GM19438 (cell line): ENCODE measurements around the gene ATOH8.
A peak's percentile ranks its signal among the peaks of the same experiment; 100 is the strongest.
"Not testable (repeated sequence)": the region's sequence is repeated elsewhere in the genome, so short reads cannot be mapped to it uniquely, and the experiment has no call there.

Experiments
- ATAC-seq: cut with Tn5 transposase; IDR thresholded peaks from one replicate; pipeline ENCODE4 v1.9.1; 2021; ENCODE audit warnings: low read depth; ENCODE audit not compliant: unreplicated experiment

Gene ATOH8, protein sequence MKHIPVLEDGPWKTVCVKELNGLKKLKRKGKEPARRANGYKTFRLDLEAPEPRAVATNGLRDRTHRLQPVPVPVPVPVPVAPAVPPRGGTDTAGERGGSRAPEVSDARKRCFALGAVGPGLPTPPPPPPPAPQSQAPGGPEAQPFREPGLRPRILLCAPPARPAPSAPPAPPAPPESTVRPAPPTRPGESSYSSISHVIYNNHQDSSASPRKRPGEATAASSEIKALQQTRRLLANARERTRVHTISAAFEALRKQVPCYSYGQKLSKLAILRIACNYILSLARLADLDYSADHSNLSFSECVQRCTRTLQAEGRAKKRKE

DNA sequence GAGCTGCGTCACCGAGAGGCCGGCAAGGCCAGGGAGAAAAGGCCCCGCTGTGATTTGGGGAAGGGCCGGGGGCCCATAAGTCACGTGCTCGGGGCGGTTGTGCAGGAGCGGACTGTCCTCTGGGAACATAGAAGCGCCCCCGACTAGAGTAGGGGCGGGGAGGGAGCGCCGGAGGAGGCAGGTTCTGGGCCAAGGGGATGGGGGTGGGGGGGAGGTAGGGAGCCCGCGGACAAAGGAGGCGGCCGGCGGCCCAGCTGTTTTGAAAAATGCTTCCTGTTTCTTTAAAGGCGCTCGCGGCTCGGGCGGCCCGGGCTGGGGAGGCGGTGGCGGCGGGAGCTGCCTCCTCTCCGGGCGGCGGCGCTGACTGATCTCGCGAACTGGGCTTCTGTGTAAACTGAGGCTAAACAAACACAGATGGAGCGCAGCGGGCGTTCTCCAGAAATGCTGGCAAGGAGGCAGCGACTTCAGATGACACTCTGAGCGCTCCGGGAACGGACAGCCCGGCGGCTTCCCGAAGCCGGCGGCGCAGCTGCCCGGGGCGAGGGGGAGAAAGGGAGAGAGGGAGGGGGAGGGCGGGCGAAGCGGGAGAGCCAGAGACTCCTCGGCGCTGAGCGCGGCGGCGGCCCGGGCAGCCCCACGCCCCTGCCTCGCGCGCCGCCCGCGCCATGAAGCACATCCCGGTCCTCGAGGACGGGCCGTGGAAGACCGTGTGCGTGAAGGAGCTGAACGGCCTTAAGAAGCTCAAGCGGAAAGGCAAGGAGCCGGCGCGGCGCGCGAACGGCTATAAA, at the start of gene ATOH8:
Gene ATOH8 (plus strand): TSS at position 467 of the 788 bp plus-strand sequence. CDS start 199 bp downstream, at position 666.
- no peak for ATAC-seq

DNA sequence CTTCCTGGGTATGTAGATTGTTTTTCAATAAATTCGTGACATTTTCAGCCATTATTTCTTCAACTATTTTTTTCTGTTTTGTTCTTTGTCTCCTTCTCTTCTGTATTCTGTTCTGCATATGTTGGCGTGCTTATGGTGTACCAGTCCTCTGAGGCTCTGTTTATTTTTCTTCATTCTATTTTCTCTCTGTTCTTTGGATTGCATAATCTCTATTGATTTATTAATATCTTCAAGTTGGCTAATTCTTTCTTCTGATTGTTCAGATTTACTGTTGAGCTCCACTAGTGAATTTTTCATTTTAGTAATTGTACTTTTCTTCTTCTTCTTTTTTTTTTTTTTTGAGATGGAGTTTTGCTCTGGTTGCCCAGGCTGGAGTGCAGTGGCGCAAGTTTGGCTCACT, 49.8 kb upstream of the ATOH8 start:
- no peak for ATAC-seq

DNA sequence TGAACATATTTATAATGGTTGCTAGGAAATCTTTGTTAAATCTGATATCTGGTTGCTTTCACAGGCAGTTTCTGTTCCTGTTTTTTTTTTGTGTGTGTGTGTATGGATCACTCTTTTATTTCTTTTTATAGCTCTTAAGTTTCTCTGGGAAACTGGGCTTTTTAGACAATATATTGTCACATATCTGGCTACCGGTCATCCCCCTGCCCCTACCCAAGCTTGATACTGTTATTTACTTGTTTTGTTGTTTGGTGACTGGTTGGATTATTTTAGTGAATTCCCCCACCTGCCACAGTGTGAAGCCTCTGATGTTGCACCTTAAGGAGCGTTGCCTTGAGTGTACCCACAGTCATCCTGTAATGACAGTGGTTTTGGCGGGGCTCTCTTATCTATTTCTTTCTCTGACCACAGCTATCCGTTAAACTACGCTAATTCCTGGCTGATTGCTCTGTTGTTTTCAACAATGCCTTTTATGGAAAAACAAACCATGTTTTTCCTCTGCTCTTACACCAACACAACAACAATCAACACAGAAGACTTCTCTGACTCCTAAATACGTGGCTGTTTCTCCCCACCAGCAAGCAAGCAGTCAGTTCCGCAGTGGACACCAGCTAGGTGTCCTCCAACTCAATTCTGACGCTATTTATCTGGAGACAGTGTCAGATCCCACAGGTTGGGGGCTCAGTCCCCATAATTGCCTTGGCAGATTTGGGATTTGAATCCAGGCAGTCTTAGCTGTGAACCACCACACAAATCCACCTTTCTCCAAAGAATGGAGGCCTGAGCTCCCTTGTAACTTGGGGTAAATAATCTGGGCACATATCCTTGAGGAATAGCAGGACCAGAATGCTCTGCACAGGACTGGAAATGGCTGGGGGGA, 48.8 kb upstream of the ATOH8 start:
- ATAC-seq, result peak; percentile 71

DNA sequence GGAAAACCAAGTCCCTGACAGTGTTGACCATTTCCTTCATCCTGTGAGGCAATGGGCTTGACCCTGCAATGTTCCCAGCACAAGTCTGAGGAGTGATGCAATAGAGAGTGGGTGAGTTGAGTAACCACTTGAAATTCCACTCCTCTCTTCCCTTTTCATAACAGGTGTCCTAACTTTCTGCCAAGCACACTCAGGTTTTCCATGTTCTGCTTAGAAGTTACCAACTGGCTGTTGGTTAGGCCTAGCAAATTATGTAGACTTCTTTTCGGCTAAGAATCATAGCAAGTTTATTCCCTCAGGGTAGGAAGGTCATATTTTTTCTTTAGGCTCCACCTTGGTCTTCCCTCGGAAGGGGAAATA, 48.1 kb upstream of the ATOH8 start:
- ATAC-seq, result no peak

DNA sequence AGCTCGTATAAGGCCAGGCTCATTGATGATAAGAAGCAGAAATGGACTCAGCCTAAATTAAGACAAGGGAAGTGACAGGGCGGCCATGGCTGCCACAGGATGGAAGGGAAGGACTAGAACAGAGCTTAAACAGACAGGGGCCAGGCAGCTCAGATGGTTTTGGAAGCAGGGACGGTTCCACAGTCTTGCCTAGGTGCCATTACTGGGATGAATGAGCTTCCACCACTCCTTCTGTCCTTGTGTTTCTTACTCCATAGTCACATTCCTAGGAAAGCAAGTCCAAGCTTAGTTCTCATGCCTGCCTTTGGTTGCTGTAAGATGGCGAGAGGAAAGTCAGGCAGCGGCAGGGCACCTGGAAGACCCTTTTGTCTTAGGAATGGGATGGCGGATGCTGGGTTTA, 47.7 kb upstream of the ATOH8 start:
- no peak for ATAC-seq

DNA sequence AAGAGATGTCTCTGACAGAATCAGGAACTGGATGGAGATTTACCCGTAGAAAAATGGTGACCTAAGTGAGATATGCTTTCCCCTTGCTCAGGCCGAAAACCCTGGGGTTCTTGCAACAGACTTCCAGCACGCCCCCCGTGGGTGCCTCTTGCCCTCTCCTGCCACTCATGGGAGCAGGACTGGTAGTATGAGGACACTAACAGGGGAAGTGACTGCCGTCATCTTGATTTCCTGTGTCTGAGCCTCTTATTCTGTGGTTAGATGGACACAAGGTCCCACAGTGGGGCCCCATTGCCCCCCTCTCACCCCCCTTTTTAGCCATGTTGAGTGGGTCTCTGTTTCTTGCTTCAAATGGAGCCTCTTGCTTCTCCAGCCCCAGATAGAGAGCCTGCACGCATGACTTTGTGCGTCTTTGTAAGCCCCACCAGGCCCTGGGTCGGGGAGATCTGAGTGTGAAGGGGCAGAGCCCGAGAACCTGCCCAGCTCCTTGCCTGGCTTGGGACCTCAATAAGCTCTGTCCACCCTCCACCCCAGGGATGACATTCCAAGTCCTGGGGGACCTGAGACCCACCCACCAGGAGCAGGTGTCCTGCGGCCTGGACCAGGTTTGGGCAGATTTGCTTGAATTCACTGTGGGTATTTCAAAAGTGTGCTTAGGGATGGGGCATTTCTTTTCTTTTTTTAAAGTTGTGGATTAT, 47.0 kb upstream of the ATOH8 start:
- no peak for ATAC-seq

DNA sequence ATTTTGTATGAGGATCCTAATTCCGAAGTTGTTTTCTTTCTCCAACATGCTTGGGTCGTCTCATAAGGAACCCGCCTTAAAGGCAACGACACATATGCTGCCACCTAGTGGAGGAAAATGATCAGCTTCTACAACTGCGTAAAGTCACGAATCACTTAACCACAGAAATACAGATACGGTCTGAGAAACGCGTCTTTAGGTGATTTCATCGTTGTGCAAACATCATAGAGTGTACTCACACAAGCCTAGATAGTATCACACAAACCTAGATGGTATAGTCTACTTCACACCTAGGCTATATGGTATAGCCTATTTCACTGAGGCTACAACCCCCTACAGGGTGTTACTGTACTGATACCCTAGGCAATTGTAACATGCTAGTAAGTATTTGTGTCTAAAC, 46.5 kb upstream of the ATOH8 start:
- ATAC-seq, result no peak

DNA sequence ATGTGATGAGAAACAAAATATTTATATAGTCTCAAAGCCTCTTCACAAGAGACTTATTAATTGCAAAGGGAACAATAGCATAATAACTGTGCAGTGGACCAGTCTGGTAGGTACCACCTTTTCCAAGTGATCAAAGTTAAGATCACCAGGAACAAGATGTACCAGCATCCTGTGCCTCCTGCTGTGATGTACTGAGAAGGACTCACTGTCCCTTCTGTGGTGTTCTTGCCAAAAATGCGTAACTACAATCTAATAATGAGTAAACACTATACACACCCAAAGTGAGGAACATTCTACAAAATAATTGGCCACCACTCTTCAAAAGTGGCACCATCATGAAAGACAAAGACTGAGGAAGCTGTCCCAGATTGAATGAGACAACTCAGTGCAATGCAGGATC, 45.1 kb upstream of the ATOH8 start:
- ATAC-seq, result no peak

DNA sequence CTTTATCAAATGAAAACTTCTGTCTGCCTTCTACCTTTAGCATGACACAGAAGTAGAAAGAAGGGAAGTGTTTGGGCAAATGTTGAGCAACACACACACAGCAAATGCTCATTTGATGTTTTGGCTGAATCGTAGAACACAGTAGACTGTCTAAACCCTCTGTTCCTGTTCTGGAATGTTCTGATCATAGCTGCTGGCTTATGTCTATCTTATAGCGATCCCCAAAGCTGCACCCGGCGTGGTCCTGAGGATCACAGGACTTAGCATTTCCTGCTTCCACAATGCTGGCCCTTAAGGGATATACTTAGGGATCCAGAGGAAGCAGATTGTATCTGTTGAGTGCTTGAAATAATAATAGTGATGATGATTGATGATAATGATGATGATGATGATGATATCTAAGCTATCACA, 44.4 kb upstream of the ATOH8 start:
- ATAC-seq, result no peak

DNA sequence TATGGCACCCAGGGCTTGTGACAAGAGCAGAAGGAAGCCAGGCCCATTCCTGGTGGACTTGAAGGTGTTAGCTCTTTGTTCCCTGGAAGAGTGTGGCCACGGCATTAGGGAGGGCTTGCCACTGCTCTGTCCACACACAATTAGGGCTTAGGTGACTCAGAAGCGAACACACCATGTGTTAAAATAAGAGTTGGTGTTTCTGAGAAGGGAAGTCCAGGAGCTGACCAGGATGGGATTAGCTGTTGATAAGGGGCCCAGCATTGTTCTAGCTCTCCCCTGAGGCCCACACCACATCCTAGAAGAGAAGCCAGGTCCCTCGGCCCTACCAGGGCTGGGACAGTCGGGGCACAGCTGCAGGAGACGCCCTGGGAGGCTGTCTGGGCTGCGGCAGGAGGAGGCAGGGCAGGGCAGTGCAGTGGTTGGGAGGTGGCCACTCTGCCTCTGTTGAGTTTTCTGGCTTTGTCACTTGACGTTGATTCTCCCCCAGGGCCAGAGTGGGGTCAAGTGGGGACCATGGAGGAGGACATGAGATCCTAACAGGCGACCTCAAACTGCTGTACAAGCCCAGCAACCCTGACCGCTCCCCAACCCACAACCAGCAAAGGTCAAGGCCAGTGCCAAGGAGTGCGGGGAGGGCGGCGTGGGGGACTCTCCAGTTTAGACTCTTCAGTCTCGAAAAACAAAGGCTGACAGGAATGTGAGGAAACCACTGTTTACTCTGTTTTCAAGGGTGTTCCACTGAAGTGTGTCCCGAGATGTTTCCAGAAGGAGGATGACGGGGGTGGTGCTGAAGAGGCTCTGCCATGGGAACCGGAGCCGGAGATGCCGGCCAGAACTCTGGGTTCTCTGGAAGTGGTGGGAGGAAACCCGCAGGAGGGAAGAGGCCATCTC, 42.9 kb upstream of the ATOH8 start:
- no peak for ATAC-seq

DNA sequence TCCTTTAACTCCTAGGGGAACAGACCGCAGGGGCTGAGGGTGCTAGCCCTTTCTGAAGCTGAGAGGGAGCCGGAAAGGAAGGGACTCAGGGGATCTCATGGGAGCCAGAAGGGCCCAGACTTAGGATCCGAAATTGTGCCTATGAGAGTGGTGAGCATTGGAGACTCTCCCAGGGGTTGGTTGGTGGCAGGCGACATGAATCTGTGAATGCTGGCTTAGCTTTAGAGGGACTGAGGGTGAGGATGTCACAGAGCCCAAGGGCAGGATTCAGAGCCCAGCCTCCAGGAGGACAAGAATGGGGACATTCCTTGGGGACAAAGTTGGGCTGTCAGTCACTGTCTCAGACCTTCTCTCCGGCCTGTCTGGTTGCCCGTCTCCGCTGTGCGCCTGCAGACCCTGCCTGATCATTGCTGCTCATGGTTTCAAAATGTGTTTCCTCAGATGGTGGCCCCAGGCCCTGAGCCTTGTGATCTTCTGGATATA, 42.2 kb upstream of the ATOH8 start:
- no peak for ATAC-seq

DNA sequence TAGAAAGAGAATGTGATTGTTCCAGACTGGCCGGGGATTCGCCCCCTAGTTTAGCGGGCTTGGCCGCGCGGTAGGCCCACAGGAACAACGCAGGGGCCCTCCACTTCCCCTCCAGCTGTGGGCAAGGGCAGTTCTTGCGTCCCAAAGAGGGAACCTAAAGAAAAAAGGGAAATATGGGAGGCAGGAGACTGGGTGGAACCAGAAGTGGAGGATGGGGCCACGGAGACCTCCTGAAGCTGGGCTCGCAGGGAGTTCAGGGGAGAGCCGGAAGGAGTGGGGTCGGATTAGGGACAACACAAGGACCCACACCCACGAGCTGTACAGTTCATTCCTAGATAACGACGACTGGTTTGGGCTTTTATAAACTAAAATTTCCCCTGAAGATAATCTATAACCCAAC, 41.5 kb upstream of the ATOH8 start:
- ATAC-seq, result no peak

DNA sequence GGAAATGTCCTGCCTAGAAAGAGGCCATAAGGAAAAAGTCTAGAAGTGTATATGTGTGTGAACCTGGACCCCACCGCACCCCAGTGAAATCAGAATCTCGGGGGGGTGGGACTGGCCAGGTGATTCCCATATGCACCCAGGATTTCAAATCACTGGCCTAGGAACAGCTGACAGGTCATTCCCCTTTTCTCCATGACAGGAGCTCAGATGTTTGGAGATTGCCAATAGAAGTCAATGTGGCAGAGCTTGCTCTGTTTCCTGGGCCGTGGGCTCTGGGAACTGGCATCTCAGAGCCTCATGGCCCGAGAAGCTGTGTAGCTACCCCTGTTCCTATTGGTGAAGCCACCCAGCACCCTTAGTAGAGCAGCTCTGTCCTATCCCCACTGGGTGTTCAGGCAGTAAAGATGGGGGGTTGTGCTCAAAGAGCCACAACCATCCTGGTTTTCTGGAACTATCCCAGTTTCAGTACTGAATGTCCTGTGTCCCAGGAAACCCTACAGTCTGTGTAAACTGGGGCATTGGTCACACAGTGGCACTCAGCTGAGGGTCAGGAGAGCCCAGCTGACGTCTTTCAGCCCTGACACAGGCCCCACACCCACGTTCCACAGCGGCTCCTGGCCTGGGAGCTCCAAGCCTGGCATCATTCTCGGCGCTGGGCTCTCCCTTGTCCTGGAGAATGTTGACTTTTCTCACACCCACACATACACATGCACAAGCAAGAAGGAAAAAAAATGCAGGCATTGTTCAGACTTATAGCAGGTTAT, 40.8 kb upstream of the ATOH8 start:
- no peak for ATAC-seq

DNA sequence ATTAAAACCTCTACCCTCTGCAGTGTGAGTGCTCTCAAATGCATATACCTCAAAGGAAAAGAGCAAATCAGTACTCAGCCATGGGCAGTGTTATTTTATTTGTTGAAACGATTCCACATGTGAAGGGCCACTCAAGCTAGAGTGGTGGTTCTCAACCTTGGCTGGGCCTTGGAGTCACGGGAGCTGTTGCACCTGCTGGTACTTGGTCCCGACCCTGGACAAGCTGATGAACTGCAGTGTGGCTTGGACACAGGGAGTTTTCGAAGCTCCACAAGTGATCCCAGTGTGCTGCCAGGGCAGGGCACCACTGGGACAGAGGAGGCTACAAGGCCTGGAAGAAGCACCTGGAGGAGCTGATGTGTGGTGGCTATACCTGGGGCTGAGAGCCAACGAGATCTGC, 40.0 kb upstream of the ATOH8 start:
- ATAC-seq, result no peak

DNA sequence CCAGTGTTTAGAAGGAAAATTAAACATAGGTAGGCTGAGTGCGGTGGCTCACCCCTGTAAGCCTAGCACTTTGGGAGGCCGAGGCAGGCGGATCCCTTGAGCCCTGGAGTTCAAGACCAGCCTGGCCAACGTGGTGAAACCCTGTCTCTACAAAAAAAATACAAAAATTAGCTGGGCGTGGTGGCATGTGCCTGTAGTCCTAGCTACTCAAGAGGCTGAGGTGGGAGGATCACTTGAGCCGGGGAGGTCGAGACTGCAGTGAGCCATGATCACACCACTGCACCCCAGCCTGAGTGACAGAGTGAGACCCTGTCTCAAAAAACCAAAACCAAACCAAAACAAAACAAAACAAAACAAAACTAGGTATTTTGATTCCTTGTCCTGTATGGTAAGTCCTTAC, 39.4 kb upstream of the ATOH8 start:
- ATAC-seq, result not testable (repeated sequence)

DNA sequence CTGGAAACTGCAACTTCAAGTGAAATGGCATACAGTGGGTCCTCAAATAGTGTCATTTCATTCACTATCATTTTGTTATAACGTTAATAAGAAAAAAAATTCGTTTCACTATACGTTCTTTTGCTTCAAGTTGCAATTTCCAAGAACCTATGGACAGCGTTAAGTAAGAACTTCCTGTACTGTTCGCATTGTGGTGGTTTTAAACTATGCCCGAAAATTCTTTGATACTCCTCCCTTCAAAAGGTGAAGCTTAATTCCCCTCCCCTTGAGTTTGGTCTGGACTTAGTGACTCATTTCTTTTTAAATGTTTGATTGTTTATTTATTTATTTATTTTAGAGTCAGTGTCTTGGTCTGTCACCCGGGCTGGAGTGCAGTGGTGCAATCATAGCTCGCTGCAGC, 39.0 kb upstream of the ATOH8 start:
- no peak for ATAC-seq

DNA sequence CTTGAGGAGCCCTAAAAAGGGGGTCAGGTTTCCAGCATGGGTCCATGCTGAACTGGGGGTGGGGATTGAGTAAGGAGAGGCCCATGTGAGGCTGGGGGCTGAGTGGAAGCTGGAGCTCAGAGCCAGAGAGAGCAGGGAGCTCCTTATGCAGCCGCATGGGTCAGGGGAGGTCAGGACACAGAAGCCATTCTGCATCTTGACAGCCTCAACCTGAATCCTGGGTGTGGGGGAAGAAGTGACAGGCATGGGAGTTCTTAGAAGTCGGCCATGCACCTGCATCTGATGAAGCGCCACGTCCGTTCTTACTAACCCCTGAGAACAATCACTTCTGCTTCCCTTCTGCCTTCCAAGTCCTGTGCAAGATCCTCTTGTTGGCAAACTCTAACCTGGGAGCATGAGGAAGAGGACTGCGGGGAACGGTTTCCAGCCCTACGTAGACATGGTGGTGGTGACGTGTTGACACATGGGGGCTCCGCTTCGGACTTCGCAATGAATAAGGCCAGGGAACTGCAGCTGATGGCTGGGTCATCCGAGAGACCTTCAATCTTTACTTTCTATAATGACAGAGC, 37.4 kb upstream of the ATOH8 start:
- no peak for ATAC-seq

DNA sequence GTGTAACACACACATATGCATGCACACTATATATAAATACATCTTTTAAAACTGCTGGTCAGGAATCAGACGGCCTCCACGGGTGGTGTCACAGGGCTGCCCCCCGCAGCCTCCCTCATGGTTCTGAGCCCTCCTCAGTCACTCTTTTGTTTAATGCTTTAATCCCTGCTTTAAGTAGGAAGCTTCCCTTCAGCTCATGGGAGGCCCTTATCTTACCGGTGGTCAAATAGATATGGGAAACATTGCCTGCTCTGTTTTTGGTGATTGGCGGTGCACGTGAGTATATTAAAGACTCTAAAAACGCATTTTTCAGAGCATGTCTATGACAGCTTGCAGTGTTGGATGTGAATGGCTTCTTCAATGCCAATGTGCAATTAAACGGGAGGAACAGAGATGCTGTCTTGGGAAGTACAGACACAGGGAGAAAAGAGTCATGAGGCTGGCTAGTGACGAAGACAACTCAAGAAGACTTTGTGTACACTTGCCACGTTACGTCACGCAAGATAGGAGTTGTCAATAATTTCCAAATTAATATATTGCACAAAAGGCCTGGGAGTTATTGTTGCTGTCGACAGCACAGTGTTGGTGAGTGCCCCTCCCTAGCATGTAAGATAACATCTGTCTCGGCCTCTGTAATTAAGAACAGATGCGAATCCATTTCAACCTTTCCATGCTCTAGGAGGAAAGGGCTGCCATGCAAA, 36.3 kb upstream of the ATOH8 start:
- ATAC-seq, result no peak
